Thyroid gland (tissue), 4 donors: ENCODE data around the gene DLK1.

Experiments used
- CTCF ChIP-seq, 6 experiments: fragments of 200-600 bp in 3 of 6; fragments of 450-650 bp in 3 of 6; sonication (generic) in 3 of 6; IDR thresholded peaks; one replicate each; pipeline ENCODE4 v1.5.1; 2016 to 2019; ENCODE audit warnings: antibody characterized with exemption in 6 of 6, mild to moderate bottlenecking in 2 of 6, inconsistent platforms in 1 of 6, moderate library complexity in 1 of 6
- POLR2A ChIP-seq, 2 donors: fragments of 450-650 bp; IDR thresholded peaks; one replicate each; pipeline ENCODE4 v1.6.1; 2017; ENCODE audit warnings: antibody characterized with exemption in 2 of 2, mild to moderate bottlenecking in 2 of 2, moderate library complexity in 1 of 2

GRCh38 chr14:100706200-100706599 is 20.5 kb upstream of the DLK1 start:
- no peak for TF ChIP-seq CTCF (IDR thresholded peaks at IDR 0.05)
- no peak for TF ChIP-seq POLR2A (IDR thresholded peaks at IDR 0.05)
